ENCODE data around the gene HSPD1.

HSPD1 gene

DNA sequence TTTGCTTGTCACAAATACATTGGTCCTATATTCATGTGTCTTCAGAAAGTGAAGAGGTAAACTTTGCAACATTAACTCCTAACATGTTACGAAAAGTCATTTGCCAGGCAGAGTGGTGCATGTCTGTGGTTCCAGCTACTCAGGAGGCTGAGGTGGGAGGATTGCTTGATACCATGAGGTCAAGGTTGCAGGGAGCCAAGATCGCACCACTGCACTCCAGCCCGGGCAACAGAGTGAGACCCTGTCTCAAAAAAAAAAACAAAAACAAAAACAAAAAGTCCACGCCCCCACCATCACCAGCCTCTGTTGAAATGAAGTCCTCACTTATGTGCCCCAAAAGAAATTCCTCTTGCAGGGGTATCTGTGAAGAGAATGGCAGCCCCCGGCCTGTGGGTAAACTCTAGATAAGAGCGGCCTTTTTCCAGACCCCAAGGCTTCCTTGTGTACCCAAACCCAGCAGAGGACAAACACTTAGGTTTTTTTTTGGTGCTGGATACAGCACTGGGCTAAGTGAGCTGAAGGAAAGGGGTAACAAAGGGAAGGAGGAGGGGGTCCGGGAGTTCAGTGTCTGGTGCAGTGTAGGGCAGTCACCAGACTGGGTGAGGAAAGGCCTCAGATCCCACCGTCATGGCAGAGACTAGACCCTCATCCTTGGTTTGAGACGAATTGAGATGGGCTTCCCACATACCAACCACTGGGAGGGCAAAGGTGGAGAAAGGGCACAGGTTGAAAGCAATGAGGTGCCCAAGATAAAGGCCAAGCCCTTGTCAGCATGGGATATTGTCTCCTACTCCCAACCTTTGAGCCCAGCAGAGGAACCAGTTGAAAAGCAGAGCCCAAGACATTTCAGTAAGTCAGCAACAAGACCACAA, 19.2 kb downstream of the HSPD1 start (continued):
- TF ChIP-seq, protein P1, sequence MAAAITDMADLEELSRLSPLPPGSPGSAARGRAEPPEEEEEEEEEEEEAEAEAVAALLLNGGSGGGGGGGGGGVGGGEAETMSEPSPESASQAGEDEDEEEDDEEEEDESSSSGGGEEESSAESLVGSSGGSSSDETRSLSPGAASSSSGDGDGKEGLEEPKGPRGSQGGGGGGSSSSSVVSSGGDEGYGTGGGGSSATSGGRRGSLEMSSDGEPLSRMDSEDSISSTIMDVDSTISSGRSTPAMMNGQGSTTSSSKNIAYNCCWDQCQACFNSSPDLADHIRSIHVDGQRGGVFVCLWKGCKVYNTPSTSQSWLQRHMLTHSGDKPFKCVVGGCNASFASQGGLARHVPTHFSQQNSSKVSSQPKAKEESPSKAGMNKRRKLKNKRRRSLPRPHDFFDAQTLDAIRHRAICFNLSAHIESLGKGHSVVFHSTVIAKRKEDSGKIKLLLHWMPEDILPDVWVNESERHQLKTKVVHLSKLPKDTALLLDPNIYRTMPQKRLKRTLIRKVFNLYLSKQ (tag by site-specific recombination; IDR thresholded peaks at IDR 0.05; ENCODE audit: borderline replicate concordance), result no peak

DNA sequence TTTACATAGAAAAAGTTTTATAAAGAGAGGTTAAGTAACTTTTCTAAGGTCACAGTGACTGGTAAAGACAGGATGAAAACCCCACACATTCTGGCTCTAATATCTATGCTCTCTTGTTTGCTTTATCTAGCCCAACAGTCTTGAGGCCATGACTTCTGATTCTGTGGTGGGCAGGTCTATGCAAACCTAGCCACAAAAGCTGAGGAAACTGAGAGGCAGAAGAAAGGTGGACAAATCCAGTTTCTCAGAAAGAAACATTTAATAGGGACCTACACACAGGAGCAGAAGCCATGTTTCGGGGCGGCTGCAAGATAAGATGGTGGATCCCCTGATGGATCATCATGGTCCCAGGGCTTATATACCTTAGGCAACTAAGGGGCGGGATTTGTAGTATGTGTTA, 21.8 kb downstream of the HSPD1 start:
- peaks cover 30 to 54% of the 10 kb centered on the region in 2 experiments for H3K36me3 ChIP-seq (ENCODE audit: control insufficient read depth in 2 of 2, insufficient read depth in 1 of 2, low read length in 2 of 2)
- no peak overlapping the region for H3K27ac ChIP-seq (ENCODE audit: extremely low read depth, low read depth, low read length)
- H3K4me1 ChIP-seq (ENCODE audit: control insufficient read depth, insufficient read depth, low read length), result no peaks in the 10 kb centered on the region
- TF ChIP-seq, protein P2, sequence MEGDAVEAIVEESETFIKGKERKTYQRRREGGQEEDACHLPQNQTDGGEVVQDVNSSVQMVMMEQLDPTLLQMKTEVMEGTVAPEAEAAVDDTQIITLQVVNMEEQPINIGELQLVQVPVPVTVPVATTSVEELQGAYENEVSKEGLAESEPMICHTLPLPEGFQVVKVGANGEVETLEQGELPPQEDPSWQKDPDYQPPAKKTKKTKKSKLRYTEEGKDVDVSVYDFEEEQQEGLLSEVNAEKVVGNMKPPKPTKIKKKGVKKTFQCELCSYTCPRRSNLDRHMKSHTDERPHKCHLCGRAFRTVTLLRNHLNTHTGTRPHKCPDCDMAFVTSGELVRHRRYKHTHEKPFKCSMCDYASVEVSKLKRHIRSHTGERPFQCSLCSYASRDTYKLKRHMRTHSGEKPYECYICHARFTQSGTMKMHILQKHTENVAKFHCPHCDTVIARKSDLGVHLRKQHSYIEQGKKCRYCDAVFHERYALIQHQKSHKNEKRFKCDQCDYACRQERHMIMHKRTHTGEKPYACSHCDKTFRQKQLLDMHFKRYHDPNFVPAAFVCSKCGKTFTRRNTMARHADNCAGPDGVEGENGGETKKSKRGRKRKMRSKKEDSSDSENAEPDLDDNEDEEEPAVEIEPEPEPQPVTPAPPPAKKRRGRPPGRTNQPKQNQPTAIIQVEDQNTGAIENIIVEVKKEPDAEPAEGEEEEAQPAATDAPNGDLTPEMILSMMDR (tag by site-specific recombination; IDR thresholded peaks at IDR 0.05), result no peak
- TF ChIP-seq, protein P3, sequence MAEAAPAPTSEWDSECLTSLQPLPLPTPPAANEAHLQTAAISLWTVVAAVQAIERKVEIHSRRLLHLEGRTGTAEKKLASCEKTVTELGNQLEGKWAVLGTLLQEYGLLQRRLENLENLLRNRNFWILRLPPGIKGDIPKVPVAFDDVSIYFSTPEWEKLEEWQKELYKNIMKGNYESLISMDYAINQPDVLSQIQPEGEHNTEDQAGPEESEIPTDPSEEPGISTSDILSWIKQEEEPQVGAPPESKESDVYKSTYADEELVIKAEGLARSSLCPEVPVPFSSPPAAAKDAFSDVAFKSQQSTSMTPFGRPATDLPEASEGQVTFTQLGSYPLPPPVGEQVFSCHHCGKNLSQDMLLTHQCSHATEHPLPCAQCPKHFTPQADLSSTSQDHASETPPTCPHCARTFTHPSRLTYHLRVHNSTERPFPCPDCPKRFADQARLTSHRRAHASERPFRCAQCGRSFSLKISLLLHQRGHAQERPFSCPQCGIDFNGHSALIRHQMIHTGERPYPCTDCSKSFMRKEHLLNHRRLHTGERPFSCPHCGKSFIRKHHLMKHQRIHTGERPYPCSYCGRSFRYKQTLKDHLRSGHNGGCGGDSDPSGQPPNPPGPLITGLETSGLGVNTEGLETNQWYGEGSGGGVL (tag by site-specific recombination; IDR thresholded peaks at IDR 0.05), result no peak
- TF ChIP-seq ZNF157 (tag by site-specific recombination; IDR thresholded peaks at IDR 0.05) (no peak), BCL11B (tag by site-specific recombination; IDR thresholded peaks at IDR 0.05; ENCODE audit: low read depth) (no peak), KLF9 (tag by site-specific recombination; IDR thresholded peaks at IDR 0.05; ENCODE audit: low read depth) (no peak), ZNF248 (tag by site-specific recombination; IDR thresholded peaks at IDR 0.05) (no peak), ZNF623 (tag by site-specific recombination; IDR thresholded peaks at IDR 0.05) (no peak), PRDM1 (tag by site-specific recombination; IDR thresholded peaks at IDR 0.05) (no peak)
- TF ChIP-seq, protein P4, sequence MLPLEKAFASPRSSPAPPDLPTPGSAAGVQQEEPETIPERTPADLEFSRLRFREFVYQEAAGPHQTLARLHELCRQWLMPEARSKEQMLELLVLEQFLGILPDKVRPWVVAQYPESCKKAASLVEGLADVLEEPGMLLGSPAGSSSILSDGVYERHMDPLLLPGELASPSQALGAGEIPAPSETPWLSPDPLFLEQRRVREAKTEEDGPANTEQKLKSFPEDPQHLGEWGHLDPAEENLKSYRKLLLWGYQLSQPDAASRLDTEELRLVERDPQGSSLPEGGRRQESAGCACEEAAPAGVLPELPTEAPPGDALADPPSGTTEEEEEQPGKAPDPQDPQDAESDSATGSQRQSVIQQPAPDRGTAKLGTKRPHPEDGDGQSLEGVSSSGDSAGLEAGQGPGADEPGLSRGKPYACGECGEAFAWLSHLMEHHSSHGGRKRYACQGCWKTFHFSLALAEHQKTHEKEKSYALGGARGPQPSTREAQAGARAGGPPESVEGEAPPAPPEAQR (tag by site-specific recombination; IDR thresholded peaks at IDR 0.05), result no peak
- TF ChIP-seq, protein P5, sequence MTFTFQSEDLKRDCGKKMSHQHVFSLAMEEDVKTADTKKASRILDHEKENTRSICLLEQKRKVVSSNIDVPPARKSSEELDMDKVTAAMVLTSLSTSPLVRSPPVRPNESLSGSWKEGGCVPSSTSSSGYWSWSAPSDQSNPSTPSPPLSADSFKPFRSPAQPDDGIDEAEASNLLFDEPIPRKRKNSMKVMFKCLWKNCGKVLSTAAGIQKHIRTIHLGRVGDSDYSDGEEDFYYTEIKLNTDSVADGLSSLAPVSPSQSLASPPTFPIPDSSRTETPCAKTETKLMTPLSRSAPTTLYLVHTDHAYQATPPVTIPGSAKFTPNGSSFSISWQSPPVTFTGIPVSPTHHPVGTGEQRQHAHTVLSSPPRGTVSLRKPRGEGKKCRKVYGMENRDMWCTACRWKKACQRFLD (tag by site-specific recombination; IDR thresholded peaks at IDR 0.05), result no peak
- TF ChIP-seq, protein P6, sequence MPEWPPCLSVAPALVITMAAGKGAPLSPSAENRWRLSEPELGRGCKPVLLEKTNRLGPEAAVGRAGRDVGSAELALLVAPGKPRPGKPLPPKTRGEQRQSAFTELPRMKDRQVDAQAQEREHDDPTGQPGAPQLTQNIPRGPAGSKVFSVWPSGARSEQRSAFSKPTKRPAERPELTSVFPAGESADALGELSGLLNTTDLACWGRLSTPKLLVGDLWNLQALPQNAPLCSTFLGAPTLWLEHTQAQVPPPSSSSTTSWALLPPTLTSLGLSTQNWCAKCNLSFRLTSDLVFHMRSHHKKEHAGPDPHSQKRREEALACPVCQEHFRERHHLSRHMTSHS (tag by site-specific recombination; IDR thresholded peaks at IDR 0.05), result no peak
- TF ChIP-seq, protein P7, sequence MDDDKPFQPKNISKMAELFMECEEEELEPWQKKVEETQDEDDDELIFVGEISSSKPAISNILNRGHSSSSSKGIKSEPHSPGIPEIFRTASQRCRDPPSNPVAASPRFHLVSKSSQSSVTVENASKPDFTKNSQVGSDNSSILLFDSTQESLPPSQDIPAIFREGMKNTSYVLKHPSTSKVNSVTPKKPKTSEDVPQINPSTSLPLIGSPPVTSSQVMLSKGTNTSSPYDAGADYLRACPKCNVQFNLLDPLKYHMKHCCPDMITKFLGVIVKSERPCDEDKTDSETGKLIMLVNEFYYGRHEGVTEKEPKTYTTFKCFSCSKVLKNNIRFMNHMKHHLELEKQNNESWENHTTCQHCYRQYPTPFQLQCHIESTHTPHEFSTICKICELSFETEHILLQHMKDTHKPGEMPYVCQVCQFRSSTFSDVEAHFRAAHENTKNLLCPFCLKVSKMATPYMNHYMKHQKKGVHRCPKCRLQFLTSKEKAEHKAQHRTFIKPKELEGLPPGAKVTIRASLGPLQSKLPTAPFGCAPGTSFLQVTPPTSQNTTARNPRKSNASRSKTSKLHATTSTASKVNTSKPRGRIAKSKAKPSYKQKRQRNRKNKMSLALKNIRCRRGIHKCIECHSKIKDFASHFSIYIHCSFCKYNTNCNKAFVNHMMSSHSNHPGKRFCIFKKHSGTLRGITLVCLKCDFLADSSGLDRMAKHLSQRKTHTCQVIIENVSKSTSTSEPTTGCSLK (tag by site-specific recombination; IDR thresholded peaks at IDR 0.05), result no peak
- H3K4me3 ChIP-seq (ENCODE audit: low read depth, low read length), result no peak overlapping the region
- ChIA-PET POLR2A (no interaction called here), CTCF (no interaction called here)
- H3K9me3 ChIP-seq (ENCODE audit: control insufficient read depth, insufficient read depth, low read depth, low read length), result no peaks in the 10 kb centered on the region
